SH-SY5Y (cell line): ENCODE results near the gene OR2Z1.

Source experiments
- GATA2 ChIP-seq: IDR thresholded peaks from 2 replicates; pipeline ENCODE4 v1.6.1; 2011; ENCODE audit warnings: mild to moderate bottlenecking, low read depth, low read length
- GATA3 ChIP-seq: IDR thresholded peaks from 2 replicates; pipeline ENCODE4 v1.6.1; 2011; ENCODE audit warnings: low read depth, mild to moderate bottlenecking, low read length, moderate library complexity

DNA sequence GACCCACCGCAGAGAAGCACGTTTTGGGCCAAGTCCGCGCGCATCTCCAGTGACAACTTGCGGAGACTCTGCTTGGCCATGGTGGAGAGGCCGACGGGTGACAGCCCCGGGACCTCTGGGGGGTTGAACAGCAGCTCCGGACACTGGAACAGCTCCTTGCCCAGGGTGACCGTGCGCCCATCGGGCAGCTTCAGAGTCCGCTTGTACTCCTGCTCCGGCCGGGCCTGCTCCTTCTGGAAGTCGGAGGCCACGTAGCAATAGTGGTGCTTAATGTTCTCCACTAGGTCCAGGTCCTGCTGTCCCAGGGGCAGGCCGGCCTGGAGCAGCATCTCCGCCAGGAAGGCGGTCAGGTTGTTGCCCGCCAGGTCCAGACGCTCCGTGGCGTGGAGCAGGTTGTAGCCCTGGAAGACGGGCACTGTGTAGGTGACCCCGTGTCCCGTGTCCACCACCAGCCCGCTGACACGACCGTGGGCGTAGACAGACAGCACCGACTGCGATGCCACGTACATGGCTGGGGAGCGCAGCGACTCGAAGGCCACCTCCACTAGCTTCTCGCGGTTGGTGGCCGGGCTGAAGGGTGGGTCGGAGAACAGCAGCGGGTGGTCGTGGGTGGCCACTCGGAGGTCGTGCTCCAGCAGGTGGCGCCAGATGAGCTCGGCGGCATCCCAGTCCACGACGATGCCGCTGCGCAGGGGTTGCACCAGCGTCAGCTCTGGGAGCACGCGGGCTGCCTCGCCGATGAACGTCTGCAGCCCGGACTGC lies 23.6 kb upstream of the OR2Z1 start:
- TF ChIP-seq GATA2 (no peak), GATA3 (no peak)
